ENCODE data around the gene APOH. TPM values are rescaled to one million over a fixed set of nuclear protein-coding genes. Genes with fewer than 3 reads are reported as not detected.

The APOH gene
- polyA plus RNA-seq, 1 donor (not counting 4 experiments of a cell fraction or from before 2014, with no cell fraction given) = not detected

GRCh38 chr17:66171692-66172091, 57.5 kb downstream of the APOH start:
- FAIRE-seq (no peak), DNase-seq (ENCODE audit: low read depth, low spot score) (no peak)
- Histone ChIP-seq H3K4me1 (ENCODE audit: control insufficient read depth, extremely low read depth, insufficient read depth, low read length) (no peaks in the 10 kb centered on the region), H4K20me1 (ENCODE audit: control insufficient read depth, extremely low read depth, insufficient read depth, low read length) (no peaks in the 10 kb centered on the region), H3K9me3 (ENCODE audit: control insufficient read depth, low read depth, low read length) (no peaks in the 10 kb centered on the region), H3K9ac (ENCODE audit: control insufficient read depth, extremely low read depth, insufficient read depth, low read length) (no peak overlapping the region), H3K79me2 (ENCODE audit: control insufficient read depth, insufficient read depth, low read length) (no peaks in the 10 kb centered on the region), H3K9me1 (ENCODE audit: control insufficient read depth, extremely low read depth, insufficient read depth, low read length) (no peaks in the 10 kb centered on the region), H2AFZ (ENCODE audit: control insufficient read depth, low read length) (no peak overlapping the region), H3K4me2 (ENCODE audit: control insufficient read depth, extremely low read depth, insufficient read depth, low read depth, low read length) (no peak overlapping the region), H3K4me3 (ENCODE audit: control insufficient read depth in 2 of 3, extremely low read depth in 1 of 3, insufficient read depth in 2 of 3, low read depth in 1 of 3, low read length in 3 of 3) (no peak overlapping the region), H3K27me3 (ENCODE audit: control insufficient read depth, extremely low read depth, insufficient read depth, low read length) (no peaks in the 10 kb centered on the region), H3K27ac (ENCODE audit: control insufficient read depth, insufficient read depth, low read length) (no peak overlapping the region), H3K36me3 (ENCODE audit: control insufficient read depth in 2 of 2, extremely low read depth in 1 of 2, insufficient read depth in 2 of 2, low read length in 2 of 2) (no peaks in the 10 kb centered on the region)
- no peak for TF ChIP-seq CTCF (optimal IDR thresholded peaks at IDR 0.05 in 1 of 3, IDR thresholded peaks at IDR 0.05 in 1 of 3, conservative IDR thresholded peaks at IDR 0.05 in 1 of 3; ENCODE audit: extremely low read depth in 1 of 3, insufficient read depth in 2 of 3, low read length in 3 of 3)
- TF ChIP-seq EZH2 (IDR thresholded peaks at IDR 0.05; ENCODE audit: low read length) = no peak
- dilution Hi-C loops (cut with MboI; ENCODE audit: extremely low pct_ligation_motif_present, low sequenced_read_pairs) = no loop called here

- Histone ChIP-seq H3K4me3 (ENCODE audit: control insufficient read depth in 2 of 3, extremely low read depth in 1 of 3, insufficient read depth in 2 of 3, low read depth in 1 of 3, low read length in 3 of 3) (no peak overlapping the region), H3K4me1 (ENCODE audit: control insufficient read depth, extremely low read depth, insufficient read depth, low read length) (no peaks in the 10 kb centered on the region), H3K36me3 (ENCODE audit: control insufficient read depth in 2 of 2, extremely low read depth in 1 of 2, insufficient read depth in 2 of 2, low read length in 2 of 2) (no peaks in the 10 kb centered on the region), H3K27me3 (ENCODE audit: control insufficient read depth, extremely low read depth, insufficient read depth, low read length) (no peaks in the 10 kb centered on the region), H2AFZ (ENCODE audit: control insufficient read depth, low read length) (no peak overlapping the region), H3K9ac (ENCODE audit: control insufficient read depth, extremely low read depth, insufficient read depth, low read length) (no peak overlapping the region), H3K79me2 (ENCODE audit: control insufficient read depth, insufficient read depth, low read length) (no peaks in the 10 kb centered on the region), H3K4me2 (ENCODE audit: control insufficient read depth, extremely low read depth, insufficient read depth, low read depth, low read length) (no peak overlapping the region), H3K9me3 (ENCODE audit: control insufficient read depth, low read depth, low read length) (no peaks in the 10 kb centered on the region), H4K20me1 (ENCODE audit: control insufficient read depth, extremely low read depth, insufficient read depth, low read length) (no peaks in the 10 kb centered on the region), H3K27ac (ENCODE audit: control insufficient read depth, insufficient read depth, low read length) (no peak overlapping the region), H3K9me1 (ENCODE audit: control insufficient read depth, extremely low read depth, insufficient read depth, low read length) (no peaks in the 10 kb centered on the region)
- DNase-seq (ENCODE audit: low read depth, low spot score) (no peak), FAIRE-seq (no peak)
- dilution Hi-C loops (cut with MboI; ENCODE audit: extremely low pct_ligation_motif_present, low sequenced_read_pairs) = no loop called here
- TF ChIP-seq EZH2 (IDR thresholded peaks at IDR 0.05; ENCODE audit: low read length) = no peak
- no peak for TF ChIP-seq CTCF (optimal IDR thresholded peaks at IDR 0.05 in 1 of 3, IDR thresholded peaks at IDR 0.05 in 1 of 3, conservative IDR thresholded peaks at IDR 0.05 in 1 of 3; ENCODE audit: extremely low read depth in 1 of 3, insufficient read depth in 2 of 3, low read length in 3 of 3)
Measured at GRCh38 chr17:66171172-66171571, 58.0 kb downstream of the APOH start.

Measured in keratinocyte (primary cell).